HG03196 (cell line): ENCODE data around the gene AP4B1.
"Not testable (repeated sequence)": the region's sequence is repeated elsewhere in the genome, so short reads cannot be mapped to it uniquely, and the experiment has no call there.

Source experiments
- ATAC-seq: cut with Tn5 transposase; IDR thresholded peaks from one replicate; pipeline ENCODE4 v1.9.1; 2021; ENCODE audit not compliant: unreplicated experiment

AP4B1 gene

GRCh38 chr1:113904674-113905434 is at the start of gene AP4B1, which contains the start of gene DCLRE1B:
Gene AP4B1 (minus strand): TSS chr1:113904799. CDS start chr1:113904717, 82 bp downstream.
Gene DCLRE1B (plus strand): TSS chr1:113905326. CDS start chr1:113905587, 261 bp downstream.
- peak; percentile 91 for ATAC-seq

- no peak for ATAC-seq
Observed at GRCh38 chr1:113951719-113952118, 47.1 kb upstream of the AP4B1 start.

DNA sequence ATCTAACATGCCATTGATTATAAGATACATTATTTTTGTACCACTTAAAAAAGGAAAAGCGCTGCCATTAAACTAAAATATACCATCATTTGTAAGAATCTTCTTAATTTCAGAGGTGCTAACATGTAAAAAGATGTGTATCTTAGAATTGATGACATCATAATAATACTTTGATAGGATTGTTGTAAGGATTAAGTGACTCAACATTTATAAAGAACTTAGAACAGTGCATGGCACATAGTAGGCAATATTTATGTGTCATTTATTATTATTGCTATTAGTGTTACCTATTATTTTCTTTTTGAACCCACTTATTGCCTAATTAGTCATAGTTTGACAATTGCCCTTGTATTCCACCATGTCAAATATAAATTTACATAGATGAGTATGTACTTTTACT is 46.3 kb upstream of the AP4B1 start:
- no peak for ATAC-seq

- no peak for ATAC-seq
Observed at GRCh38 chr1:113949007-113949406, 44.4 kb upstream of the AP4B1 start.

GRCh38 chr1:113948151-113948550 is 43.6 kb upstream of the AP4B1 start:
- ATAC-seq, result not testable (repeated sequence)

GRCh38 chr1:113947388-113948107 is 42.9 kb upstream of the AP4B1 start:
- ATAC-seq, result no peak

- no peak for ATAC-seq
Observed at GRCh38 chr1:113946678-113947387, 42.2 kb upstream of the AP4B1 start.

GRCh38 chr1:113946112-113946511 is 41.5 kb upstream of the AP4B1 start:
- no peak for ATAC-seq

DNA sequence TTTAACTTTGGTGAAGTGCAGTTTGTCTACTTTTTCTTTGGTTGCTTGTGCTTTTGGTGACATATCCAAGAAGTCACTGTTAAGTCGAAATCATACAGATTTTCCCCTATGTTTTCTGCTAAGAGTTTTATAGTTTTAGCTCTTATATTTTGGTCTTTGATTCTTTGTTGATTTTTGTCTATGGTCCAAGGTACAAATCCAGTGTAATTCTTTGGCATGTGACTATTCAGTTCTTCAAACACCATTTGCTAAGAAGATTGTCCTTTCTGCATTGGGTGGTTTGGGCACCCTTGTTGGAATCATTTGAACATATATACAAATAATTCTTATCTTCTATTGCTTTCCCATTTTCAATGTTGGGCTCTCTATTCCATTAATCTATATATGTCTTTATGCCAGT is 40.7 kb upstream of the AP4B1 start:
- ATAC-seq, result no peak

GRCh38 chr1:113943028-113943811 is 38.6 kb upstream of the AP4B1 start:
- no peak for ATAC-seq

DNA sequence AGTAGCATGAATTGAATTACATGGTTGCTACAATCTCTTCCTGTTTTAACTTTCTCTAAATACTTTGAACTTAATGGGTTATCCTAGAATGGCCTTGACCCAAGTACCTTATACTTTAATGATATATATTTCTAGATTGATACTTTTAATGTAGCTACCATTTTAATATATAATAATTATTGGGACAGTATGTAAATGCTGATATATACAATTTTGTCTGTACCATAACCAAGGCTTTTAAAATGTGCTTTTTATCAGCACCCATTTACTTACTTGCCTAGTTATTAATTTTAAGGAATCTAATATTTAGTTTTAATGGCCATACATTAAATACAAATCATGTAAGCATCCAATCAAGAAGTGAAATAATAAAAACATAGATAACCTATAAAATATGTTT is 37.9 kb upstream of the AP4B1 start:
- ATAC-seq, result no peak

- no peak for ATAC-seq
Observed at GRCh38 chr1:113941245-113941559, 36.6 kb upstream of the AP4B1 start.

- ATAC-seq, result no peak
Observed at GRCh38 chr1:113940365-113941244, 36.0 kb upstream of the AP4B1 start.

DNA sequence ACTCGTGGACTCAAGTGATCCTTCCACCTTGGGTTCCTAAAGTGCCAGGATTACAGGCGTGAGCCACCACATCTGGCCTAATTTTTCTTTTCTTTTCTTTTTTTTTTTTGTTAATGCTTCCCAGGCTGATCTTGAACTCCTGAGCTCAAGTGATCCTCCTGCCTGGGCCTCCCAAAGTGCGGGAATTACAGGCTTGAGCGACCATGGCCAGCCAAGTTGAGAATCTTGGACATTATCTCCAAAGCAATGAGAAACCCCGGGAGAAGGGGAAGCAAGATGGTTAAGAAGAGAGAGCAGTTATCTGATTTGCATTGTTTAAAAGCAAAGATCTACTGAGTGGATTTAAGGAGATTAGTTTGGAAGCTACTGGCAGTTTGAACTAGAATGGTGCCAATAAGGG is 33.6 kb upstream of the AP4B1 start:
- ATAC-seq, result no peak

DNA sequence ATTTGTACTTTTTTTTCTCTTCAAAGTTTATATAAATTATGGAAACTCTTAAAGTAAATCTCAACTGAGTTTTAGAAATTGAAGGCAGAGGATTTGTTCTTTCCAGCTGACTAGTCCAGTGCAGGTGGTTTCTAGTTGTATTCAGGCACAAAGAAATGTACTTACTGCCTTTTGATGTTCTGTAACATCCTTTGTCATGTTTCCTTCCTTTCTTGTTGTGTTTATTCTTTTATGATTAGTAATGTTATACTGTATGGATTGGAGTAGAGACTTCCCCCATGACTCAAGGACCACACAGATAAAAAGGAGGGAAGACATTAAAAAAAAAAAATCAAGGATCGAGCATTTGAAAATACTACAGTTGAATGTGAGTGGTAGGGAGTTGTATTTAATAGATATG is 32.5 kb upstream of the AP4B1 start:
- no peak for ATAC-seq

DNA sequence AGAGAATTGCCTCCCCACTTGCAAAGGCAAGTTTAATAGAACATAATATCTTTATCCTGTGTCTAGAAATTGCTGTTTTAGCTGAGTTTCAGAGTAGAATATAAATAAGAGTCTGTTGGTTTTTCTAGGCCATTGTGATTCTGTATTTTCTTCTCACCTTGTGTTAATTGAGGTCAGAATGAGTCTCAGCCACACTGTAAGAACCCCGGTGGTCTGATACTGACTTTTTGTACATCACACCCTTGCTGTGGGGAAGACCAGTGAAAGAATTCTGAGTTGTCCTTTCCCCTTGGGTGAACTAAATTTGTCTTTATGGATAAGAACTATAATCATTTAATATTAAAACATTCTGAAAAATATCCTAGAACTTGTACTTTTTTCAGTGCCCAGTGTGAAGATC is 31.4 kb upstream of the AP4B1 start:
- no peak for ATAC-seq

- no peak for ATAC-seq
Observed at GRCh38 chr1:113935176-113935575, 30.6 kb upstream of the AP4B1 start.

DNA sequence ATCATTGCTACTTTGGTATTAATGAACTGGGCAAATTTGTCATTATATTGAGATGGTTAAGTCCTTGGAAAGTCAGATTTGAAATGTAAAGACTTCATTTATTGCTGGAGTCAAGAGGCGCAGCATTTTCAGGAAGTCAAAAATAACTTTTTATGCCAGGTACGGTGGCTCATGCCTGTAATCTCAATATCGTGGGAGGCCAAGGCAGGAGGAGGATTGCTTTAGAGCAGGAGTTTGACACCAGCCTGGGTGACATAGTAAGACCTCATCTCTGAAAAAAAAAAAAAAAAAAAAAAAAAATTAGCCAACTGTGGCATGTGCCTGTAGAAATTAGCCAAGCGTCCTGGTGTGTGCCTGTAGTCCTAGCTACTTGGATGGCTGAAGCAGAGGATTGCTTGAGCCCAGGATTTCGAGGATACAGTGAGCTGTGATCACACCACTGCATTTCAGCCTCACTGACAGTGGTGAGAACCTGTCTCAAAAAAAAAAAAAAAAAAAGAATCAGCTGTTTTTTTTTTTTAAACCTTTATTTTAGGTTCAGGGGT is 30.0 kb upstream of the AP4B1 start:
- ATAC-seq, result no peak

GRCh38 chr1:113934006-113934405 is 29.4 kb upstream of the AP4B1 start:
- no peak for ATAC-seq

GRCh38 chr1:113931451-113931851 is 26.9 kb upstream of the AP4B1 start:
- no peak for ATAC-seq
